Gastroesophageal sphincter (tissue), 3 donors: Measurements from ENCODE around the gene IL17B.

Experiments
- EP300 ChIP-seq: sonication (generic); formaldehyde crosslinking; IDR thresholded peaks from one replicate; pipeline ENCODE4 v1.6.1; 2017; ENCODE audit warnings: antibody characterized with exemption, mild to moderate bottlenecking
- POLR2AphosphoS5 ChIP-seq: sonication (generic); formaldehyde crosslinking; IDR thresholded peaks from one replicate; pipeline ENCODE4 v1.6.1; 2017; ENCODE audit warnings: antibody characterized with exemption
- TF ChIP-seq, protein P1 (sequence below), 4 experiments: fragments of 200-600 bp in 2 of 4; fragments of 450-650 bp in 2 of 4; sonication (generic) in 1 of 4; IDR thresholded peaks; one replicate each; pipeline ENCODE4 v1.5.1; 2017 to 2019; ENCODE audit warnings: antibody characterized with exemption in 4 of 4, mild to moderate bottlenecking in 2 of 4, moderate library complexity in 2 of 4

DNA sequence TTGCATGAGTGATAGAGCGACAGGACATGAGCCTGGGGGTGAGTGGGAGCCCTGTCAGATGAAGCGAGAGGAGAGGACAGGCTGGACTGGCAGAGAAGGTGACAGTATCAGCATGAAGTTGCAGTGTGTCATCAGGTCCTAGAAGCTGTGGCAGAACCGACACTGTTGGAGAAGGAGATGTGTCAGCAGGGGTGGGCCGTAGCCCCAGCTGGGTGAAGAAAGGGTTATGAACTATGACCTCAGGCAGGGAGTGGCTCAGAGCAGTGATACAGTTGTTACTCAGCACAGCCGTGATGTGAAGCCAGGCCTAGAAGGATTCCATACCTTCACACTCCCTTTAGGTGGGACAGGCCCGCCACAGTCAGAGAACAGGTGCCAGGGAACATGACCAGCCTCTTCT, 13.7 kb downstream of the IL17B start:
- TF ChIP-seq, protein P1, sequence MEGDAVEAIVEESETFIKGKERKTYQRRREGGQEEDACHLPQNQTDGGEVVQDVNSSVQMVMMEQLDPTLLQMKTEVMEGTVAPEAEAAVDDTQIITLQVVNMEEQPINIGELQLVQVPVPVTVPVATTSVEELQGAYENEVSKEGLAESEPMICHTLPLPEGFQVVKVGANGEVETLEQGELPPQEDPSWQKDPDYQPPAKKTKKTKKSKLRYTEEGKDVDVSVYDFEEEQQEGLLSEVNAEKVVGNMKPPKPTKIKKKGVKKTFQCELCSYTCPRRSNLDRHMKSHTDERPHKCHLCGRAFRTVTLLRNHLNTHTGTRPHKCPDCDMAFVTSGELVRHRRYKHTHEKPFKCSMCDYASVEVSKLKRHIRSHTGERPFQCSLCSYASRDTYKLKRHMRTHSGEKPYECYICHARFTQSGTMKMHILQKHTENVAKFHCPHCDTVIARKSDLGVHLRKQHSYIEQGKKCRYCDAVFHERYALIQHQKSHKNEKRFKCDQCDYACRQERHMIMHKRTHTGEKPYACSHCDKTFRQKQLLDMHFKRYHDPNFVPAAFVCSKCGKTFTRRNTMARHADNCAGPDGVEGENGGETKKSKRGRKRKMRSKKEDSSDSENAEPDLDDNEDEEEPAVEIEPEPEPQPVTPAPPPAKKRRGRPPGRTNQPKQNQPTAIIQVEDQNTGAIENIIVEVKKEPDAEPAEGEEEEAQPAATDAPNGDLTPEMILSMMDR (IDR thresholded peaks at IDR 0.05) = no peak
- no peak for TF ChIP-seq POLR2AphosphoS5
- TF ChIP-seq EP300 = no peak
